Activated T-cell treated with anti-CD3 and anti-CD28 coated beads, Interleukin-2, amount 50 U/mL, for 24 hours (primary cell): Measurements from ENCODE around the gene SAMD13.

Experiments
- DNase-seq: peaks from one replicate; pipeline ENCODE4 v3.0.0-alpha.2; 2020
- H3K27ac Mint-ChIP-seq: 2 replicates; pipeline ENCODE4 v1.8.0; 2020; ENCODE audit warnings: mild to moderate bottlenecking, mixed read lengths
- H3K27me3 Mint-ChIP-seq: 2 replicates; pipeline ENCODE4 v1.8.0; 2020; ENCODE audit warnings: mixed read lengths
- H3K36me3 Mint-ChIP-seq: 2 replicates; pipeline ENCODE4 v1.8.0; 2020; ENCODE audit warnings: low read depth, mixed read lengths
- H3K4me1 Mint-ChIP-seq: 2 replicates; pipeline ENCODE4 v1.8.0; 2020; ENCODE audit warnings: low read depth, mixed read lengths
- H3K4me3 Mint-ChIP-seq: 2 replicates; pipeline ENCODE4 v1.8.0; 2020; ENCODE audit warnings: mild to moderate bottlenecking, moderate library complexity, mixed read lengths
- H3K9me3 Mint-ChIP-seq: 2 replicates; pipeline ENCODE4 v1.8.0; 2020; ENCODE audit warnings: mixed read lengths

SAMD13 gene

DNA sequence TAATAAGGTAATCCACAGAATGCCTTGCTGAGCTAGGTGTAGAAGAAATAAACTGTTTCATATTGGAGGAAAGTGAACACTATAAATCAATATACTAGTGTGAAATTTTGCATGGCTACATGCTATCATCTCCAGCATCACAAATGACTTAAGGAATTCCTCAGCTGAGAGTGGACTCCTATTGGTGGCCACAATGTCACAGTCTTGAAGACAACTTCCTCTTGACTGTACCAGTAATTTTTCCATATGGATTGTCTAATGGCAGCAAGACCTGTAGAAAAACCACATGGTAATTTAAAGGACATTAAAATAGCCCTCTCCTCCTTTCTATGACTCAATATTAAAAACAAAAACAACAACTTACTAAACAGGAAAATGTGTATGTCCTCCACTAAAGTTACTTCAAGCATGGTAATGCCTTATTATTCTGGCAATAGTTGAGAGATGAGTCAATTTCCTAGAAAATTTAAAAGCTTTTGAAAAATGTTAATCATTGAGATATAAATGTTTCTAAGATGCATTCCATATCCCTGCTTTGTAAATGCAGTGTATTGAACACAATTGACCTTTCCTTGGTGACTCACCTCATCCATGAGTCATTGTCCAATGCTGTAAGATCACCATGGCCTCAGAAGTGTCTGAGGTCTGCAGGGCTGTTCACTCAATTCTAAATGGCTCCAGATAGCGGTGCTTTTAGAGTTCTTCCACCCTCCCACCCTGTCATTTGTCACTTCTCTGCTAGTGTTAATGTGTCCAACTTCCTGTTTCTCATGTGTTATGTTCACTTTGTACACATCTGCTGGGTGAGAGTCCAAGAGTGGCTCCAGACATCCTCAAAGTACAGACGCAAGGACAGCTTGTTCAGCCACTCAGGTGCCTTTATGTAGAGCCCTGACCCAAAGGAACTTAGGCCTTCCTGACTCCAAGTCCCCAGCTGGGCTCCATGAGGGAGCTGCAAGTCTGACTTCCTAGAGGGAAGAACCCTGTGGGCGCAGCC lies 64.0 kb downstream of the SAMD13 start:
- DNase-seq: no peak
- Mint-ChIP-seq H3K4me1 (peaks cover 12% of the 10 kb centered on the region), H3K9me3 (no peaks in the 10 kb centered on the region), H3K36me3 (no peaks in the 10 kb centered on the region), H3K27me3 (no peaks in the 10 kb centered on the region), H3K27ac (no peak overlapping the region), H3K4me3 (no peak overlapping the region)

DNA sequence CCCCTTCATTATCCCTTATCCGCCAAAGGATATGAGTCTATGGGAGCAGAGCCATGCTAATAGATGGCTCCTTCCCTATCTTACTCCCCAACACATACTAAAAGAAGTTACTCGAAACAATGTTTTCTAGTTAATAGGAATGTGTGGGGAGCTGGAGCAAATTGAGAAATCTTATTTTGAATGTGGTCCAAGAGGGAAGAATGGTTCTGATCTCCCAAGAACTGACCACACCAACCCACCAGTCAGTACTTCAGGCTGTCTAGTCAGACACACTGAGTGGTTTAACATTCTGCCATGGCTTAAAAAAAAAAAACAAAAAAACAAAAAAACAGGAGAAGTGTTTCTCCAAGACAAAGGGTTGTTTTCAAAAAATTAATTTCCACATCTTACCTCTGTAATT lies 65.3 kb downstream of the SAMD13 start:
- no peak overlapping the region for H3K4me3 Mint-ChIP-seq
- H3K4me1 Mint-ChIP-seq: peaks cover 12% of the 10 kb centered on the region
- H3K9me3 Mint-ChIP-seq: no peaks in the 10 kb centered on the region
- no peaks in the 10 kb centered on the region for H3K27me3 Mint-ChIP-seq
- no peak for DNase-seq
- H3K27ac Mint-ChIP-seq: no peak overlapping the region
- H3K36me3 Mint-ChIP-seq: no peaks in the 10 kb centered on the region

DNA sequence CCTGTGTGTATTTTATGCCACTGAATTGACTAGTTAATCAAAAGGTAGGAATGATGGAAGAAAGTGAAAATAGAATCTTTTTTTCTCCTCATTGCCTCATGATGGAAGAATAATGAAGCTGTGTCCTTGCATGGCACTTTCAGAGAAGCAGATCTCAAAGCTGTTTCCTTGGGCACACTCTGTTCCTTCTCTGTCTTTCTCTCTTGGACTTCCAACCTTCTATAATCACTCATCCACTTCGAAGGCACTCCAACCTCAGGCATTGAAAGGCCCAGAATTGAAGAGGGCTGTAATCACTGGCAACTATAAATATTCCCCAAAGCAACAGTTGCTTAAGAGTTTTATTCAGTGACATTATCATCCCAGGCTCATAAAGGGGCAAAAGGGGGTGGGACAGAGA lies 65.7 kb downstream of the SAMD13 start:
- H3K4me3 Mint-ChIP-seq: no peak overlapping the region
- no peaks in the 10 kb centered on the region for H3K9me3 Mint-ChIP-seq
- peaks cover 12% of the 10 kb centered on the region for H3K4me1 Mint-ChIP-seq
- H3K27ac Mint-ChIP-seq: no peak overlapping the region
- H3K27me3 Mint-ChIP-seq: no peaks in the 10 kb centered on the region
- no peak for DNase-seq
- no peaks in the 10 kb centered on the region for H3K36me3 Mint-ChIP-seq

DNA sequence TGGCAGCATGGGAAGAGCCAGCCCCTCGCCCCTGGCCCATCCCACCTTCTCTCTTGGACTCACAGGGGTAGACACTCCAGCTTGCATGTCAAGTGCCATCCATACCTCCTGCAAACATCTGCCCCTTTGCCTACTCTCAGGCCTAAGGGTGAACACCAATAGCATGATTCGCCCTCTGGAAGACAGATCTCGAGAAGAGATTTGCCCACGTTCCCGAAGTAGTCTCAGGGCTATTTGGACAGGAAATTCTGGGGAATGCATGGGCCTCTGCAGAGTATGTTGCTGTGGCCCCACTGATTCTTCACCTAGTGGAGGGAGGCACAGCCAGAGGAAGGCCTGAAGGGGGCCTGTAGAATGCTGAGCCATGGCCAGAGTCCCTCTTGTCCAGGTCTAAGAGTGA lies 66.9 kb downstream of the SAMD13 start:
- no peak overlapping the region for H3K27ac Mint-ChIP-seq
- no peaks in the 10 kb centered on the region for H3K27me3 Mint-ChIP-seq
- no peaks in the 10 kb centered on the region for H3K9me3 Mint-ChIP-seq
- no peak for DNase-seq
- H3K36me3 Mint-ChIP-seq: no peaks in the 10 kb centered on the region
- H3K4me1 Mint-ChIP-seq: peaks cover 8% of the 10 kb centered on the region
- H3K4me3 Mint-ChIP-seq: no peak overlapping the region

DNA sequence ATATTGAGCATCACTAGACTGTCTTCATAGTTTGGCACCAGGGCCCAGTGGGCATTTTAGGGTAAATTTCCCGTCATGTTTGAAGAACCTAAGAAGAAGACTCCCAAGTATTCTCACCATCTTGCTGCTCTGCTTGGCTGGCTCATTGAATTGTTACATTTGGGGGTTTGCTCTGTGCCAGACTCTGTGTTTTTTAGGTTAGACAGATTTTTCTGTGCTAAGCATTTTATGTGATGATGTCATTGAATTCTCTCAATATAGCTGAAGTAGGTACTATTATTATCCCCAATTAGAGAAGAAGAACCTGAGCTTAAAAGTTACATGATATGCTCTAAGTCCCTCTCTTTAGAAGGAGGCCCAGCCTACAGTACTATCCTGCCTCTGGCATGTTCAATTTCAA lies 68.8 kb downstream of the SAMD13 start:
- no peak overlapping the region for H3K27ac Mint-ChIP-seq
- H3K4me1 Mint-ChIP-seq: peaks cover 7% of the 10 kb centered on the region
- no peak overlapping the region for H3K4me3 Mint-ChIP-seq
- H3K36me3 Mint-ChIP-seq: no peaks in the 10 kb centered on the region
- H3K9me3 Mint-ChIP-seq: no peaks in the 10 kb centered on the region
- DNase-seq: no peak
- H3K27me3 Mint-ChIP-seq: no peaks in the 10 kb centered on the region

DNA sequence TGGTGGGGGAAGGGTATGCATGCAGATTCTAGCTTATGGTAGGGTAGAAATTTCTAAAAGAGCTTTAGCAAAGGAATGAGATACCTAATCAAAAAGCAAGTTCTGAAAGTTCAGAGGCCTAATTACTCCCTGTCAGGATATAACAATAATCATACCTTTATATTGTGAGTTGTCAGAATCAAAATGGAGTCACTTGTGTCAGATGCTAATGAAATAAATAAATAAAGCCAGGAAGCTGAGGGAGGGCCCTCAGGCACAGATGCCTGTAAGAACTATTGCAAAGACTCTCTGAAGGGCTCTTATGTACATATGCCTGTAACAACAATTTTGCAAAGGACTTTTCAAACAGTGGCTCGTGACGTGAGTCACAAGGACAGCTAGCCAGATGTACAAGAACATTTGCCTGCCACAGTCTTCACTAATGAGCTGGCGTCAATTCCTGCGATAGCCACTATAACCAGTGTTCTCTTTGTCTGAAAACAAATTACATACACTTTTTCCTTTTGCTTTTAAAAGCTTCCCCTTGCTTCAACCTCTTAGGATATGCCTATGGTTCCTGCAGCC lies 69.4 kb downstream of the SAMD13 start:
- Mint-ChIP-seq H3K4me3 (no peak overlapping the region), H3K27me3 (no peaks in the 10 kb centered on the region), H3K4me1 (peaks cover under 1% of the 10 kb centered on the region), H3K27ac (no peak overlapping the region), H3K36me3 (no peaks in the 10 kb centered on the region), H3K9me3 (no peaks in the 10 kb centered on the region)
- no peak for DNase-seq

DNA sequence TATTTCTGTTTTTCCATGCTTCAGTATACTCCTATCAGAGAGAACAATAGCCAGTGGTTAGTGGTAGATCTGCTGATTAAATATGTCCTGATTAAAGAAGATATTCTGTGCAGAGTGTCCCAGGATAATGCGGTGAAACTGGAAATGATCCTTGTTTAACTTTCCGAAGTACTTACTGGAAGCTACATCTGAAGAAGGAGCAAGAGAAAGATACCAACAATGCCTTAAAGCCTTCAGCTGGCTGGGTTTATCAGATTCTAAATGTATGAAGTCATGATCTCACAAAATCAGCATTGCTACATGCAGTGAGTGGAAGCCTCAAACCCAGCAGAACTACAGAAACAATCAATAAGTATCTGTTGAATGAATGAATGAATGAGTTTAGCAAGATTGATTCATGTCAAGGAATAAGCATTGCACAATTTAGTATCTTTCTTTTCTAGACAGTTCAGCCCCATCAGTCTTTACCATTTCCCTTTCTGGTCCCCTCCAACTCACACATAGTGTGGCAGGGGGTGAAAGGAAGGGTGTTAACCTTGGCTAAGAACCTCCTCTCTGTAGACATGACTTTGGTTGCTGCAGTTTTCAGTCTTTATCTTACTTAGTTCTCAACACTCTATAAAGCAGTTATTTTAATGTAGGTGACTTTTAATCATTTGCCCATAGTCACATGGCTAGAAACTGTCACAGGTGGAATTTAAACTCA lies 72.1 kb downstream of the SAMD13 start:
- Mint-ChIP-seq H3K27ac (no peak overlapping the region), H3K27me3 (no peaks in the 10 kb centered on the region), H3K36me3 (no peaks in the 10 kb centered on the region), H3K4me3 (no peak overlapping the region), H3K4me1 (no peaks in the 10 kb centered on the region), H3K9me3 (no peaks in the 10 kb centered on the region)
- DNase-seq: no peak

DNA sequence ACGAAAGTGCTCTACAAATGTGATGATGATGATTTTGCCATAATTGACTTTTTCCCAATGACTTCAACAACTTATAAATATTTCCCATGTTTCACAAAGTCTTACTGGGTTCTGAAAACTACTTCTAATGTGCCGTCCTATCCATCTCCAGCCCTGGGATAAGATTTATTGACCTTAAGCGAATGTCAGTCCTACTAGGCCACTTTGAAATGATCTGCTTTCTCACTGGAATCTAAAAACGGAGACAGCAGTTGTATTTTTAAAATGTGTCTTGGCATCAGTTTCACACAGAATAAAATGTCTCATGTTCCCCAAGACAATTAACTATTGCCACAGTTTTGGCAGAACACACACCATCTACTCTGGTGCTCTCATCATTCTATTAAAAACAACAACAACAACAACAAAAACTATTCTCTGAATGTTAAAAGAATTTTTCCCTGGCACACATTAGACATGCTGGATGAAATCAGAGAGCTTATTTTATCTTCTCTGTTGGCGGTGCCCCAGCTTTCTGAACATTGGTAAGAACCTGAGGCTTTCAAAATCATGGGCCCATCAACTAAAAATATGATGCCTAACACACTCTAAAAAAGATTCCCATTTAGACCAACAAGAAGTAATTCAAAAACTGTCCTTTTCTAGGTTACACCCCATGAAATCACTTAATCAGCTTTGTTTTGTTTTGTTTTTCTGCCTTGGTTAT lies 73.6 kb downstream of the SAMD13 start:
- no peaks in the 10 kb centered on the region for H3K27me3 Mint-ChIP-seq
- no peaks in the 10 kb centered on the region for H3K9me3 Mint-ChIP-seq
- no peaks in the 10 kb centered on the region for H3K4me1 Mint-ChIP-seq
- no peak for DNase-seq
- no peaks in the 10 kb centered on the region for H3K36me3 Mint-ChIP-seq
- H3K27ac Mint-ChIP-seq: no peak overlapping the region
- H3K4me3 Mint-ChIP-seq: no peak overlapping the region

DNA sequence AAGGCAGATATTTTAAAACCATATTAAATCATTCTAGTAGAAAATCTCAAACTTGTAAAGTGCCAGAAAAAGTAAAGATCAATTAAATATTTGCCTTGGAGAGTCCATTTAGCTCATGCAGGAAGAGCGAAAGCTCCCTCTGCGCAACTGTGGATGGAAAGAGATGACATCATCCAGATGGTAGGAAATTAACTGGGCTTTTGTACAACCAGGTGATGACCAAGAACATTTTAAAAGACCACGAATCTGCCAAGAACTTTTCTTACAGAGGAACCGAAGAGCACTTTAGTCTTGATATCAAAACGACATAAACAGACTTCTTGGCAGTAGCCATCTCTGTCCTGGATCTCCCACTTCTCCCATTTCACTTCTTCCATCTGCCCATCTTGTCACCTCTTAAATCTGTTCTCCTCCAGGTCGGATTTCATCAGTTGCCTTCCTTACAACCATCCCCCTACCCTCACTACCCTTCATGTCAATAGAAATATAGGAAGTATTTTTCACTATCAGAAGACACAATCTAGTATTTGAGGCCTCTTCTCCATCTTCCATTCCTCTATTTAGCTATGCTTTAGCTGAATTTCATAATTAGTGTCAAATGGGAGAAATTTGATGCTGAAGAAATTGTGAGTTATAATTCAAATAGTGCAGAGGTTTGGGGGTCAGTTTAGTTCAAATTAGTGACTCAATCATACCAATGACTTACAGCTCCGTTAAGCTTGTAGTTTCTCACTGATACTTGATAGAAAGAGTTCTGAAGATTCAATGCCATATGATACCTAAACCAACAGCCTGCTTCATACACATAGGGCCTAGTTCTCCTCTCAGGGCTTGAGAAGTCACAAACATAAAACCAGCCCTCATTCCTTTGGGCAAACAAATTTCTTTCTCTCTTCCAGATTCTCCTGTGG lies 74.7 kb downstream of the SAMD13 start:
- no peaks in the 10 kb centered on the region for H3K36me3 Mint-ChIP-seq
- DNase-seq: no peak
- H3K27ac Mint-ChIP-seq: no peak overlapping the region
- H3K9me3 Mint-ChIP-seq: no peaks in the 10 kb centered on the region
- no peak overlapping the region for H3K4me3 Mint-ChIP-seq
- no peaks in the 10 kb centered on the region for H3K4me1 Mint-ChIP-seq
- H3K27me3 Mint-ChIP-seq: no peaks in the 10 kb centered on the region

DNA sequence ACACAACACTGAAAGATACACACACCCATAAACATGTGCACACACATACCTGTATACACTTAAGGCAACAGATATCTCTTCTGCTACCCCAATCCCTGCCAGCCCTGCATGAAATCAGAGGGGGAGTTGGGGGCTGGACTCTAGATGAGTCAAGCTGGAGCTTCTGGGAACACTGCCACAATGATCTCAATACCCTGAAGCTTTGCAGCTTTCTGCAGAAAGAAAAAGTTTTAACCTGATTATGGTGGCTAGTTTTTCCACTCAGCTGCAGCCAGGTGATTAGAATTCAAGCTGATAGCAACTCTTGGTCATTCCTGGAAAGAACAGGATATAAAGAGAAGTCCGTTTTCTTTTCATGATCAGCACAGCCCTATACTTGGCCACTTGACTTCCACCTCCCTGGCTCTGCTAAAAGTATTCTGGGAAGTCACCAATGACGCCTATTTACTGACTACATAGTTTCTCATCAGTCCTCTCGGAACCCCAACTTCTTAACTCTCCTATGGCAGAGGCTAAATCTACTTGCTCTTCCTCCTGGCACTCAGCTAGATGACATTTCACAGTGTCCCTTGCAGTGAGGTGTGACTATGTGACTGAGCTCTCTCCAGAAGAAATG lies 76.1 kb downstream of the SAMD13 start:
- Mint-ChIP-seq H3K4me3 (no peak overlapping the region), H3K36me3 (no peaks in the 10 kb centered on the region), H3K27ac (no peak overlapping the region), H3K4me1 (peaks cover 4% of the 10 kb centered on the region), H3K9me3 (no peaks in the 10 kb centered on the region), H3K27me3 (peaks cover 3% of the 10 kb centered on the region)
- DNase-seq: no peak

DNA sequence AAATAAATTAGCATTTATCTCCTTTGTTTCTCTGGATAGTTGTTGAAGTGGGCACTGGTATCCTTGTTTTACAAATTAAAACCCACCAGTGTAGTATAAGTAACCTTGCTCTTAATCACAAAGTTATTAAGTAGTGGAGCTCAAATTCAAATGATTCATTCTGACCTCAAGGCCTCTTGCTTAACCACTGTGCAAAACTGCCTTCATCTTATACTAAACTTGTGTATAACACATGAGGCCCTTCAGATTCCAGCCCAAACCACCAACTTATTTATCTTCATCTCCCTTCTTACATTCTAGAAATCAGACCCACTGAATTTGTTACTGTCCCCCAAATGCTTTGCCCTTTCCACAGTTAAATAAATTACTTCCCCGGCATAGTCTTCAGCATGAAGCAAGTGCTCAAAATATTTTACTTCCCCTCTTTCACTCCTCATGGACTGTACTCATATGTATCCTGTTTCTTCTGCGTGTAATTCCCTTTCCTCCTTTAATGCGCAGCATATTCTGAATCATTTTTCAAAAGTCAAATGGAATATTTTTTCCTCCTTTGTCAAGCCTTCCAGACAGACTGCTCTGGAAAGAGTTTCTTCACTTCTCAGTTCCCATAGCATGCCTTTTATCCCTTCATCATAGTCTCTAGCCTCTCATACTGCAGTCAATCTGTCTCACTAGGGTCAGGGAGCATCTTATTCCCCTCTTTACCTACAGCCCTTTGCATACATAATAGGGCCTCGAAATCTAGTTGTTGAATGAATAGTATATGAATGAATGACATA lies 77.8 kb downstream of the SAMD13 start:
- Mint-ChIP-seq H3K27ac (no peak overlapping the region), H3K4me3 (no peak overlapping the region), H3K36me3 (no peaks in the 10 kb centered on the region), H3K27me3 (peaks cover 9% of the 10 kb centered on the region), H3K9me3 (no peaks in the 10 kb centered on the region), H3K4me1 (peaks cover 4% of the 10 kb centered on the region)
- no peak for DNase-seq

DNA sequence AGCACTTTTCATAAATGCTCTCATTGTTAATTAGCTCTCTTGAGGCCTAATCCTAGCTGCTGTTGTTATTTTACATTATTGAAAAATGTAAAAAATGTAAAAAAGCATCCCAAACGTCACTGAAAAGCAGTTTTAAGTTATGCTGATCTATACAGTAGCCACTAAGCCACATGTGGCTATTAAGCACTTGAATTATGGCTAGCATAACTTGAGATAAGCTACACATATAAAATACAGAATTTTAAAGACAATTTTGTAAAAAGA lies 78.3 kb downstream of the SAMD13 start:
- no peak overlapping the region for H3K4me3 Mint-ChIP-seq
- no peak for DNase-seq
- no peak overlapping the region for H3K27ac Mint-ChIP-seq
- H3K27me3 Mint-ChIP-seq: peaks cover 9% of the 10 kb centered on the region
- no peaks in the 10 kb centered on the region for H3K36me3 Mint-ChIP-seq
- H3K4me1 Mint-ChIP-seq: peaks cover 4% of the 10 kb centered on the region
- H3K9me3 Mint-ChIP-seq: no peaks in the 10 kb centered on the region

DNA sequence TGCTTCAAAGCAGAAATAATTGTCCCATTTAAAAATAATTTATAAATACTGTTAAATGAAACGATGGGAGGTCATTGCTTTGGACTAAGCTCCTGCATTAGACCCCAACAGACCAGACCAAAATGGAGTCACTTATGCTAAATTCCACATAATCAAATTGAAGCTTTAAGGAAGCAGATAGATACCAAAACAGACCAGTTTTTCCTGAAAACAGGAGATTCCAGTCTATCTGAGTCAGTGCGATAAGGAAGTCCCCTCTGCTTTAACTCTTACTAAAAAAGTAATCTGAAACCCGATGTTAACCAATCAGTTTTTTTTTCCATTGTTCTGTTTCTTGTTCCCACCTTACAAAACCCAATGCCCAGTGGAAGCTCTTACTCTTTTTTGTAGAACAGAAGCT lies 80.6 kb downstream of the SAMD13 start:
- no peaks in the 10 kb centered on the region for H3K9me3 Mint-ChIP-seq
- H3K4me1 Mint-ChIP-seq: peaks cover 4% of the 10 kb centered on the region
- peaks cover 9% of the 10 kb centered on the region for H3K27me3 Mint-ChIP-seq
- no peak overlapping the region for H3K4me3 Mint-ChIP-seq
- no peaks in the 10 kb centered on the region for H3K36me3 Mint-ChIP-seq
- no peak overlapping the region for H3K27ac Mint-ChIP-seq
- DNase-seq: no peak
